Limb (tissue), 2 donors: Measurements from ENCODE around the gene NRP1.

ENCODE experiments used
- DNase-seq, 2 donors: peaks; one replicate each; pipeline ENCODE4 v3.0.0-alpha.2; 2016; ENCODE audit errors: extremely low spot score in 2 of 2

Gene NRP1

DNA sequence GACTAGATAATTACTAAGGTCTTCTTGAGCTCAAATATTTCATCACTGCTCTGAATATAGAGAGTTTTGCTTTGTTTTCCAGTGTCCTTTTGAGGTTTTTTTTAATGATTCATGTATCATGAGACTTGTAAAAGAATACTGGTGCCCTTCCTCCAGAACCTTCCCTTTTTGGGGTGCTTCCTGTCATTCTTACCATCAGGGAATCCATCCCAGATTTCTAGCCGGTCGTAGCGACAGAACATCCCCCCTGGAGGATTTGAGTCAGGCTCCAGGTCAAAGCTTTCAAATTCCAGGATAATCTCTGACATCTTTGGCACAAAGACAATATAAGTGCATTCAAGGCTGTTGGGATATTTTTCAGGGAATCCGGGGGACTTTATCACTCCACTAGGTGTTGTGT lies 71.0 kb downstream of the NRP1 start:
- DNase-seq: no peak

GRCh38 chr10:33262871-33263270 lies 71.6 kb downstream of the NRP1 start:
- no peak for DNase-seq

GRCh38 chr10:33260403-33261149 lies 73.9 kb downstream of the NRP1 start:
- DNase-seq: no peak

DNA sequence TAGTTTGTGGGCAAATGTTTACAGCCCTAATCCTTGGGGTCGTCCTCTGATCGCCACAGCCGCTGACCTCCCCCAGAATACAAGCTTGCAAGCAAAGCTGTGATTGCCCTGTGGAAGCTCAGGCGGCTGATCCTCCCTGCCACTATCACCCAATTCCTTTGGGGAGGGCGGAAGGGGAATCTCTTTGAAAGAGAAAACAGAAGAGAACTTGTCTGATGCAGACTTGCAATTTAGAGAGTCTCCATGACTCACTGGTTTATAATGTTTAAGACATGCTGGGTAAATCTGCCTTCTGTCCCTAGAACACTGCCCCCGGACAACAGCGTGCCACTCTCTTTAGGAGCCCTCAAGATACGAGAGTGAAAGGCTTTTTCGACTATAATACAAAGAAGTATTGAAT lies 75.5 kb downstream of the NRP1 start:
- DNase-seq: no peak

DNA sequence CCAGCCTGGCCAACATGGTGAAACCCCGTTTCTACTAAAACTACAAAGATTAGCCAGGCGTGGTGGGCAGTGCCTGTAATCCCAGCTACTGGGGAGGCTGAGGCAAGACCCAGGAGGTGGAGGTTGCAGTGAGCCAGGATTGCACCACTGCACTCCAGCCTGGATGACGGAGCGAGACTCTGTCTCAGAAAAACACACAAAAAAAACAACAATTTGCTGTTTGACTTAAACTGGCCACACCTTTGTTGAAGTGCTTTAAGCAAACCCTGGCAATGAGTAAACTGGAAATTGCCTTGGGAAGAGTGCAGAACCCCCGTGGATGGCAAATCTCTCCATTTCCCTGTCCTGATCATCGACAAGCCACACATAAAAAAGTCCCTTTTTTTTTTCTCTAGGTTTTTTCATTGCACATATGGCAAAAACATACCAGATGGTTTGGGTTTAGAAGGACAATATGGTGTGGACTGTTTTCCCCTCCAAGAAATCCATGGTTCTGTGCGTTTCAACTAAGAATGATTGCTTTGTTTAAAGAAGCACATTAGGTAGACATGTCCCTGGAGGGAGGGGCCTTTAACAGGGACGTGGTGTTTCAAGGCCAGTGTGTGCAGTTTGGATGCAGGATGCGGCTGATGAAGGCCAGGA lies 76.9 kb downstream of the NRP1 start:
- DNase-seq: no peak

DNA sequence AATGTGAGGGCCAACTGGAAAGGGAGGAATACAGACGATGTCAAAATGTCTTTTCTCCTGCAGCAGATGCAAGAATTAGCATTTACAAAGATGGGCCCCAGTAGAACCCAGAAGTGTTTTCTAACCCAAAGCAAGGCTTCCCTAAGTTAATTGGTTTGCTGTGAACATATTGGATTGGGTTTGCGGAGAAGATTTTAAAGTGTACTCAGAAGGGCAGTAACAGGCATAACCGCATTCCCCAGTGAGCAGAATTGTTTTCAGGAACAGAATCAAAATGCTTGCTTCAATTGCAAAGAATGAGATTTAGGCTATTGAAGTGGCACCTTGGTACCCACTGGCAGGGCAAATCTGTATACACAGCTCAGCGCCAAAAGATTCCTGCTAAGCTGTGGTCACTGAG lies 78.0 kb downstream of the NRP1 start:
- DNase-seq: no peak

- DNase-seq: no peak
Measured at GRCh38 chr10:33254556-33255160, 79.8 kb downstream of the NRP1 start.

DNA sequence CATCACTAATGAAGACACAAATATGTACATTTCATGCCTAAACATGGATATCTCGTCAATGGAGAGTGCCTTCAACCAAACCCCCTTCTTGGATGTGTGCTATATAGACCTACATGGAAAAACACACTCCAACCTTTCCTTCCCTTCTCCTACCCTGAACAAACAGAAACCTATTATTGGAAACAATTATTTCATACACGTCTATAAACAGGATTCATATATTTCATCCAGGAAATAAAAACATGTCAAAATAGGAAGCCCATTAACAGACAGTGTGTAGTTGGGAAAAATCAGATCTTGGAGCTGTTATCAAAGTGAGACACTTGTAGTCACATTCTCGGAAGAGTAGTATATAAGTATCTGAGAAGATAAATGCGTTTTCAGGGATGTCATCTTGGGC lies 81.1 kb downstream of the NRP1 start:
- DNase-seq: no peak

- DNase-seq: no peak
Measured at GRCh38 chr10:33252794-33253203, 81.7 kb downstream of the NRP1 start.

- DNase-seq: no peak
Measured at GRCh38 chr10:33252324-33252723, 82.1 kb downstream of the NRP1 start.

DNA sequence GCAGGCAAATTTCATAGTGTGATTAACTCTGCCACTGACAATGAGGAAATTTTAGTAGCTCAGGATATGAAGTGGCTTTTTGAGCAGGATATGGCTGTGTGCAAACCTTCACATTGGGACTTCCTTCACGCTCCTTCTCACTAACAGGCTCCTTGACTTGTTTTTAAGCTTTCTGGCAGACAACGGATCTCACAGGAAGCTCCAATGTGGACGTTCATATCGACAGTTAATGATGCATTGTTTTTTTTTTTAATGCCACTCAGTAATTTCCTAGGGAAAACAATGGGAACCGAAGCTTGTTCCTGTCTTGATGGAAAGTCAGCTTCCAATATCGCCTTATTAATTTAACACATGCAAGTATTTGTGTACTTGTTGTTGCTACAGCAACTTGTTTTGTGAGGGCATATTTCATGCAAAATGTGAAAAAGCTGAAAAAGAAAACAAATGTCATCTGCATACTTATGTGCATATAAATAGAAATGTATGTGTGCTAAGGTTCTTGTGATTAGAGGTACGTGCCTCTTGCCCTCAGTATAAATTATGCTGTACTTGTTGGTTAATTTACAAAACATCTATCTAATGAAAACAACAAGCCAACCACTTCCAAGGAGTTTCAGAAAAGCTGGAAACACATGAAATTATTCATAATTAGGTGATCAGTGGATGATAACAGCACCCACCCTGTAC lies 84.7 kb downstream of the NRP1 start:
- DNase-seq: no peak

- DNase-seq: no peak
Measured at GRCh38 chr10:33249137-33249536, 85.3 kb downstream of the NRP1 start.

DNA sequence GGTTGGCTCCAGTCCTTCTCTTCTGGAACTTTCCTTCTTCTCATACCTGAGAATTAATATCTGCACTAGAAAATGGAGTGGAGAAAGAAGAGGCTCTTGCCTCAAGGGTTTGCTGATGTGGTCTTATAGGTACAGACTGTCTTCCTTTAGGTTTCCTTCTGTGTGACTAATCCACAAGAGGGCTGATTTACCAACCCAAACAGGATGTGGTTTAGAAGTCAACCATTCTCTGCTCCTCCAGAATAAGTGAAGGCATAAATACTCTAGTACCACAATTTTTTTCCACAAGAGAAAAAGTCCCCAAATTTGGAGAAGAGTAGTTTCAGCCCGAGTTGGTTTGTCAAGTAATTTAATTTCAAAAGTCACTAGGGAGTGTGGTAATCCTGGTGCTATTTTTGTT lies 85.8 kb downstream of the NRP1 start:
- DNase-seq: no peak

GRCh38 chr10:33247221-33247922 lies 87.1 kb downstream of the NRP1 start:
- DNase-seq: no peak

DNA sequence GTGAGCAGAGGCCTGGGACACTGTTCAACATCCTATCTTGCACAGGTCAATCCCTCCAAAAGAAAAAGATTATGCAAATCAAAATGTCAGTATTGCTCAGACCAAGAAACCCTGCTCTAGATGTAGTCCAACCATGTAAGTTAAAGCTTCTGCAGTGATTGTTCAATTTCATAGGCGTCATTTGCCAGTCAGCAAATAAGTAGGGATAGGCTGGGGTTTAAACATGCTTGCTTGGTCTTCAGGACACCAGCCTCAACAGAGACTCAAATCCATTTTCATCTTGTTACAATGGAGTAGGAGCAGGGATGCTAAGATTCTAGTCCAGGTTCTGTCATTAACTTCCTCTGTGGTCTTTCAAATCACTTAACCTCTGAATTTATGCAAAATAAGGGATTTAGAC lies 89.1 kb downstream of the NRP1 start:
- no peak for DNase-seq

DNA sequence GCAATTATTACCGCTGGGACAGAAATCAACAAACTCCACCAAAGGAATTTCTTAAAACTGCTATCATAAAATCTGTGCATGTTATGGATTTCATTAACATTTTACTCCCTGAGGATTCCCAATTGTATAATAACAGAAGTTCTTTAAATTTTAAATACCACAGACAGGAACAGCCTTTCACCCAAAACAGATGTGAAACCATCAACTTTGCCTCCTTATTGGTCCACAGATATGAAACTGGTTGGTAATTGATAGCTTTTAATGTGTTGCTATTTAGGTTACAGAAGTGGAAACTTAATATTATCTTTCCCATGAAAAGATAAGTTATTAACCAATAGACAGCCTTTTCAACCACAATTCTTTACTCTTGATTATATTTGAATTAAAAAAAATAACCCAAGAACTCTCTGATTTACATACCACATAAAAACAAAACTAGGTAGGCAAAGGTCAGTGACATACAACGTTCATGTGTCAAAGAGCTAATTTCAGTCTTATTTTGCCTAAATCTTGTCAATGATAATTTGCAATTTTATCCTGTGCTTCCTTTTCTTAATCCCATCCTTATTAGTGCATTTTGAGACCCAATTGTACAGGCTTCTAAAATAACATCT lies 90.0 kb downstream of the NRP1 start:
- no peak for DNase-seq

DNA sequence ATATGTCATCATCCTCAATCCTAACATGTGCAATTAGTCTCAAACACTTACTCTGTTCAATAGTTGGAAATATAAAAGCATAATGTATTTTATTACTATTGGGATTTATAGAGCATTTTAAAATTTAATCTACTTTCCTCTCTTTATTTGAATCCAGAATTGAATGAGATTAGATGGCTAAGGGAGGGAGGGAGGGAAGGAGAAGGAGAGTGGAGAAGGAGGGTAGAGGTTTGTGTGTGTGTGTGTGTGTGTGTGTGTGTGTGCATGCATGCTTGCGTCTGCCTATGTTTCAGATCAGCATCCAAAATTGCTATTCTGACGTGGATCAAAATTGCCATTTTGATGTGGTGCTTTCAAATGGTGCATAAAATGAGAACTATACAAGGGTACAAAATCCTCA lies 90.8 kb downstream of the NRP1 start:
- DNase-seq: no peak

DNA sequence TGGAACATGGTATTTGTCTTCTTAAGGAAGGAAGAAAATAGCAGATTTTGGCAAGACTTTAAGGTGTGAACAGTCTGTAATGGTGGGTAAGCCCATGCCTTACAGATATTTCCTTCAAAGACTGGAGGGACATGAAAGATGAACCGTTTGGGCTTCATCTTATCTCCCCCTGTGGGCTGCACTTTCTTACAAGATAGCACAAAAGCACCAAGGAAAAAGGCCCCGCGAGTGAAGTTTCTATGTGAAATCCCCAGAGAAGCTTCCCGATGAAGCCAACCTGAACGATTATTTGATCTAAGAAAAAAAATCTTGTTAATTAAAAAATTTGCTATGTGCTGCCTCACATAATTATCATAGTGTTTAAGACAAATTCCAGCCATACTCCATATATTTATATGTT lies 91.5 kb downstream of the NRP1 start:
- DNase-seq: no peak

DNA sequence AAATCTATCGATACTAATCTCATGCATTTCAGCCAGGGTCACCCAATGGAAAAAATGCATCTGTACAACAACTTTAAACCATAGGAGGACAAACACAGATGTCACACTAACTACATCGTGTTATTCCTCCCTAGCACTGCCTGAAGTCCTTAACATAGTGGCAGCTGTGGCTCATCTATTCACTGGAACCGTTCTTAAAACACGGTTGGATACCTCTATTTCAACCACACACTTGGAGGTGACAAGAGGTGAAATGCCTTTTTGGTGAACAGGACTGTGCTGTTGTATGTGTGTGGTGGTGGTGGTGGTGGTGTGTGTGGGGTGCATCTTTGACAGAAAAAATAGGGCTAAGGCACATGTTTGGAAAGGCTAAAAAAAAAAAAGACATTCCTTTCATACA lies 93.1 kb downstream of the NRP1 start:
- no peak for DNase-seq

- DNase-seq: no peak
Measured at GRCh38 chr10:33240931-33241330, 93.5 kb downstream of the NRP1 start.

DNA sequence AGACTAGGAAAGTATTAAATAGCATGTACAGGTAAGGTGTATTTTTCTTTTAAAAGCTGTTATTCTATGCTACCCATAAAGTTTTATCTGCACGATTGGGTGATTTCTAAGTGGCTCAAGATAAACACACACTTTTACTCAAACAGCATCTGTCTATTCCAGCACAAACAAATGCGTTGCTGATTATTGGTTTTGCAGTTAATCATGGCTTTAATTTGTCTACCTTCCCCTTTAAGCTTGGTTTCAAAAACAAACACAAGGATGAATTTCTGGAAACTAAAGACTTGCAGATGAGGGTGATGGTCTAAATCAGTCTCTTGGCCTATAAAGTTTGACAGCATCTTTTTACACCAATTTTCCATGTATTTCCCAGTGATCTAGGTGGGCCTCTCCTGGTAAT lies 94.2 kb downstream of the NRP1 start:
- DNase-seq: no peak
